ENCODE results near the gene FGD3.

FGD3 gene

DNA sequence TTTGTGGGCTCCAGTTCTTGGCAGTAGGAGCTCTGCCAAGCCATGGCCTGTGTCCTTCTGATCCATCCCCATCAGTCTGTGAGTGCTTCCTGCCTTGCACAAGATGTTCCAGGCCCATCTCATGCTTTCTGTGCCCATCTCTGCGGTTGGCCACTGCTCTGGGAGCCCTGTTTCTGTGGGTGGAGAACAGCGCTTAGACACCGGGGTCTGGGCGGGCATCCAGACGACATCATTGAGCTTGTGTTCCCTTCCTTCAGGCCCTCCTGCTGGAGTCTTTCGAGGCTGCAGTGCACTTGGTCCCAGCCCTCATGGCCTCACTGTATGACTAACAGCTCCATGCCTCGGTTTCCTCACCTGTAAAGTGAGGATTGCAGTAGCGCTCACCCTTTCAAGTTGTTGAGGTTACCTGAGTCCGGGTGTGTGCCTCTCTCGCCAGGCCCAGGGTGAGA is 133.8 kb downstream of the FGD3 start:
- DNase-seq: no peak

DNA sequence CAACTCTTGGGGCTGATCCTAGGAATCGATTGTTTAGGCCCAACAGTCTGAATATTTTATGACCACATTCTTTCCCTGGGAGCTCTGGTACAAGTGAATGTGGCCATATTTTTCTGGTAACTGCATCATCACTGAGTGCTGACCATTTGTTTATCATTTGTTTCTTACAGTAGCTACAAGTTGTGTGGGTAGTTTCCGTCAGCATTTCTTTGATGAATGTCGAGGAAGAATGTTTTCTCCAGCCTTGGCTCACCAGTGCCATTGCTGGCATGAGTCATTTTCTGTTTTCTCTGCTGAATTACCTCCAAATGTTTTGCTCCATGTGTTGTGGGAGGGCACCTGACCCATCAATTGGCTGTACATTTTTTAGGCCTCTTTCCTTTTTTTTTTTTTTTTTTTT is 134.6 kb downstream of the FGD3 start:
- no peak for DNase-seq

GRCh38 chr9:93082841-93083411 is 135.6 kb downstream of the FGD3 start:
- DNase-seq: no peak

GRCh38 chr9:93083592-93084470 is 136.5 kb downstream of the FGD3 start:
- no peak for DNase-seq

- no peak for DNase-seq
Observed at GRCh38 chr9:93084471-93084881, 137.2 kb downstream of the FGD3 start.

- DNase-seq: no peak
Observed at GRCh38 chr9:93085676-93086075, 138.4 kb downstream of the FGD3 start.

Measured in kidney glomerular epithelial cell (primary cell).